ENCODE results near the gene GRID1. TPM values are rescaled to one million over a fixed set of nuclear protein-coding genes. Genes with fewer than 3 reads are reported as not detected.

Gene GRID1
- total RNA-seq, 1 experiment from 2014 or later, result 5.6 TPM

- ATAC-seq, result peak; percentile 37
- intact Hi-C loops (cut with micrococcal nuclease), result no loop called here
- Histone ChIP-seq H3K4me3 (replicated peaks in 1 of 2; ENCODE audit: low read depth in 1 of 2, low read length in 2 of 2) (peak overlapping the region in 1 of 2 experiments; percentile 20; a peak in 2 of 4 replicates), H3K9me2 (ENCODE audit: insufficient read depth) (no peaks in the 10 kb centered on the region), H3K4me2 (ENCODE audit: low read length) (peak overlapping the region; percentile 68), H3K9me3 (ENCODE audit: control insufficient read depth in 1 of 2, insufficient read depth in 1 of 2, low read depth in 1 of 2, low read length in 2 of 2) (no peaks in the 10 kb centered on the region), H3K79me2 (ENCODE audit: insufficient read depth, low read length) (no peaks in the 10 kb centered on the region), H4K20me1 (ENCODE audit: insufficient read depth) (no peaks in the 10 kb centered on the region), H3K36me3 (ENCODE audit: control insufficient read depth in 1 of 2, insufficient read depth in 2 of 2, low read length in 2 of 2) (no peaks in the 10 kb centered on the region), H3K27ac (ENCODE audit: low read depth, low read length) (peak overlapping the region; percentile 81), H3K27me3 (ENCODE audit: insufficient read depth, low read length) (no peaks in the 10 kb centered on the region), H2AFZ (ENCODE audit: low read depth, low read length, poor library complexity, severe bottlenecking) (no peak overlapping the region), H3K4me1 (ENCODE audit: control insufficient read depth in 1 of 2, insufficient read depth in 2 of 2, low read length in 2 of 2) (peaks cover 44 to 54% of the 10 kb centered on the region in 2 experiments), H3K9ac (ENCODE audit: low read length) (peak overlapping the region; percentile 38)
- ChIA-PET POLR2A (no interaction called here), CTCF (no interaction called here), RAD21 (ENCODE audit: low non-redundant PET in 1 of 2, low total read pairs in 2 of 2, uncharacterized antibody in 2 of 2, unreplicated experiment in 2 of 2) (no interaction called here)
- no TSS peak for BruUV-seq (replicated peaks)
- DNase-seq (ENCODE audit: low read depth, low spot score), result no peak
- no peak for TF ChIP-seq ELF1 (IDR thresholded peaks at IDR 0.05; ENCODE audit: borderline replicate concordance, low read depth)
- no peak for TF ChIP-seq SIN3A (IDR thresholded peaks at IDR 0.05; ENCODE audit: low read depth)
- no peak for TF ChIP-seq JUND (IDR thresholded peaks at IDR 0.05)
- TF ChIP-seq ZNF274 (IDR thresholded peaks at IDR 0.05; ENCODE audit: low read depth, low read length), result no peak
- TF ChIP-seq SP1 (IDR thresholded peaks at IDR 0.05; ENCODE audit: low read depth), result no peak
- no peak for TF ChIP-seq ZBTB33 (IDR thresholded peaks at IDR 0.05; ENCODE audit: extremely low read depth, insufficient replicate concordance, low read length)
- TF ChIP-seq CEBPB (IDR thresholded peaks at IDR 0.05; ENCODE audit: low read depth), result no peak
- TF ChIP-seq ATF3 (IDR thresholded peaks at IDR 0.05), result no peak
- TF ChIP-seq, protein P1, sequence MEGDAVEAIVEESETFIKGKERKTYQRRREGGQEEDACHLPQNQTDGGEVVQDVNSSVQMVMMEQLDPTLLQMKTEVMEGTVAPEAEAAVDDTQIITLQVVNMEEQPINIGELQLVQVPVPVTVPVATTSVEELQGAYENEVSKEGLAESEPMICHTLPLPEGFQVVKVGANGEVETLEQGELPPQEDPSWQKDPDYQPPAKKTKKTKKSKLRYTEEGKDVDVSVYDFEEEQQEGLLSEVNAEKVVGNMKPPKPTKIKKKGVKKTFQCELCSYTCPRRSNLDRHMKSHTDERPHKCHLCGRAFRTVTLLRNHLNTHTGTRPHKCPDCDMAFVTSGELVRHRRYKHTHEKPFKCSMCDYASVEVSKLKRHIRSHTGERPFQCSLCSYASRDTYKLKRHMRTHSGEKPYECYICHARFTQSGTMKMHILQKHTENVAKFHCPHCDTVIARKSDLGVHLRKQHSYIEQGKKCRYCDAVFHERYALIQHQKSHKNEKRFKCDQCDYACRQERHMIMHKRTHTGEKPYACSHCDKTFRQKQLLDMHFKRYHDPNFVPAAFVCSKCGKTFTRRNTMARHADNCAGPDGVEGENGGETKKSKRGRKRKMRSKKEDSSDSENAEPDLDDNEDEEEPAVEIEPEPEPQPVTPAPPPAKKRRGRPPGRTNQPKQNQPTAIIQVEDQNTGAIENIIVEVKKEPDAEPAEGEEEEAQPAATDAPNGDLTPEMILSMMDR (IDR thresholded peaks at IDR 0.05 in 2 of 3, conservative IDR thresholded peaks at IDR 0.05 in 1 of 3; ENCODE audit: borderline replicate concordance in 1 of 3, insufficient read depth in 1 of 3, low read depth in 2 of 3, low read length in 2 of 3), result no peak
- TF ChIP-seq POLR2A (IDR thresholded peaks at IDR 0.05; ENCODE audit: borderline replicate concordance, extremely low read depth, insufficient read depth, insufficient read length), result no peak
- TF ChIP-seq EZH2 (IDR thresholded peaks at IDR 0.05), result no peak
- TF ChIP-seq ZFX (IDR thresholded peaks at IDR 0.05), result no peak
- no peak for TF ChIP-seq CBX3 (IDR thresholded peaks at IDR 0.05; ENCODE audit: low read depth)
- TF ChIP-seq RAD21 (IDR thresholded peaks at IDR 0.05; ENCODE audit: low read depth), result no peak
- no peak for TF ChIP-seq POLR2AphosphoS5 (IDR thresholded peaks at IDR 0.05; ENCODE audit: low read depth, low read length)
- TF ChIP-seq FOSL1 (IDR thresholded peaks at IDR 0.05; ENCODE audit: low read depth), result no peak
Observed at GRCh38 chr10:85642082-85642420, 724.5 kb downstream of the GRID1 start.

Measured in HCT116 (cell line).